Measurements from ENCODE around the gene ANKRD34A.

Gene ANKRD34A

DNA sequence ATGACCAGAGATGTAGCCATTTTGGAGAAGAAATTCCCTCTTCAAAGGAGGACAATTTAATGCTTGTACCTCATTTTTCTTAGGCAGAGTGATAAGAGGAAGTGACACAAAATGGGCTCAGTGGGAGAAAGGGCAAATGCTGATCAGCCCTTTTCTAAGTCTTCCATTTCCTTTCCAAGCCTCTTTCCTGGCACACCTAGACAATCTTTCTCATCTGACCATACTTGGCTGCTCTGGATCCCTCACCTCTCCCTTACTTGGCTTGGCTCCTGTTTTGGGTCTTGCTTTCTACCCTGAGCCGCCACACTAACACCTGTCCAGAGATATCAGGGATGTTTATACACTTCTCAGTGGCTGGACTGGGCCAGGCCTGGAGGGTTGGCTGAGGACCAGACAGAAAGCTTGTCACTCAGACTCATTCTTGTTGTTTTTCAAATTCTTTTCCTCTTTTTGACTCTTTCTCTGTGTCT, 18.9 kb upstream of the ANKRD34A start:
- Mint-ChIP-seq H3K27ac (peak overlapping the region; percentile 89), H3K27me3 (no peaks in the 10 kb centered on the region), H3K36me3 (no peaks in the 10 kb centered on the region), H3K9me3 (no peaks in the 10 kb centered on the region), H3K4me1 (peaks cover 31 to 48% of the 10 kb centered on the region in 2 donors), H3K4me3 (no peak overlapping the region)
- DNase-seq = no peak
- ATAC-seq (replicated peaks) = no peak

- Mint-ChIP-seq H3K27me3 (no peaks in the 10 kb centered on the region), H3K4me1 (peaks cover 22 to 53% of the 10 kb centered on the region in 2 donors), H3K36me3 (peaks cover 0 to 2% of the 10 kb centered on the region in 2 donors), H3K9me3 (no peaks in the 10 kb centered on the region), H3K27ac (peak overlapping the region; percentile 89), H3K4me3 (no peak overlapping the region)
- no peak for ATAC-seq (replicated peaks)
- DNase-seq = no peak
These were observed 17.8 kb upstream of the ANKRD34A start for GRCh38 chr1:145982010-145982723.

DNA sequence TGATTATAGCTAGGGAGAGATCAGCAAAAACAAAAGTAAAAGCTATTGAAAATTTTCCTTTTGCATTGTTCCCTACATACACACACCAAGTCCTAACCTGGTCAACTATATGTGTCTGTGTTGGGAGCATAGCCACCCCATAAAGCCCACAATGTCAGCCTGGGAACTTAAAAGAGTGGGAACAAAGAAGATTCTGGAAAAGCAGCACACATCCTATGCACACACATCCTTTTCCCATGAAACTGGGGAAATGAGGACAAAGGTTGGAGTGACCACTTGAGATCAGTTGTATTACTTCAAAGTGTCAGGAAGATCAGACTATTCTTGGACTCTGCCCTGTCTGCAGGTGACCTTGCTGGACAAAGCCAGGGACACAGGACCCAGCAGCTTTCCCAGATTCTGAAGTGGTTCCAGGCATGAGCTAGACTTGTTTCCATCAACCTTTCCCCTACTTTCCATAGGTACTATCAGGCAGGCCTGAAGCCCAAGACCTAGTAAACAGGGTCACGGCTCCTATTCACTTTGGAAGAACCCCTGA, 16.2 kb upstream of the ANKRD34A start:
- no peak overlapping the region for H3K4me3 Mint-ChIP-seq

DNA sequence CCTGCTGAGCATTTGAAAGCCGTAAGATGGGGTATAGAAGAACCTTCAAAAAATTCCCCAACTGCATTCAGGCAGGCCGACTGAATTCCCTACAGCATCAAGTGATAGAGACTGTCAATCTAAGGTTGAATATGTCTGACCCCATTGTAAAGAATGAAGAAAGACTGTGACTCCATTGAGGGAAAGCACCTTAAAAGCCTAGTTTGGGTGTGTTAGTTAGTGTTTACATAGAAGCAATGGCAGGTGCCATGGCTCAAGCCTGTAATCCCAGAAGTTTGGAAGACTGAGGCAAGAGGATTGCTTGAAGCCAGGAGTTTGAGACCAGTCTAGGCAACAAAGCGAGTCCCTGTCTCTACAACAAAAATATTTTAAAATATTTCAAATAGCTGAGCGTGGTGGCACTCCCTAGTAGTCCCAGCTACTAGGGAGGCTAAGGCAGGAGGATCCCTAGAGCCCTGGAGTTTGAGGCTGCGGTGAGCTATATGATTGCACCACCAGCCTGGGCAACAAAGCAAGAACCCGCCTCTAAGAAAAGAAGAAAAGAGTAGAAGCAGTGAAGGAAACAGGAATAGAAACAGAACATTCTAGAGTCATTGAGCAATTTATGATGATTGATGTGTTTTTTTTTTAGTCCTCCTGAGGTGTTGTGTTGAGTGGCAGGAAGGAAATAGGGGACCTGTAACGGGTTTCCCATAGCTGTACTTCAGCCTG, 15.5 kb upstream of the ANKRD34A start:
- no peaks in the 10 kb centered on the region for H3K27me3 Mint-ChIP-seq
- peaks cover 2 to 5% of the 10 kb centered on the region in 2 donors for H3K36me3 Mint-ChIP-seq
- peaks cover 11 to 44% of the 10 kb centered on the region in 2 donors for H3K4me1 Mint-ChIP-seq
- DNase-seq = no peak
- peak; percentile 19 to 20 for ATAC-seq (replicated peaks)
- H3K27ac Mint-ChIP-seq = no peak overlapping the region
- no peak overlapping the region for H3K4me3 Mint-ChIP-seq
- H3K9me3 Mint-ChIP-seq = no peaks in the 10 kb centered on the region

More for the DNA sequence above, 16.2 kb upstream of the ANKRD34A start:
- no peaks in the 10 kb centered on the region for H3K27me3 Mint-ChIP-seq
- peaks cover 0 to 2% of the 10 kb centered on the region in 2 donors for H3K36me3 Mint-ChIP-seq
- no peak overlapping the region for H3K27ac Mint-ChIP-seq
- peaks cover 13 to 49% of the 10 kb centered on the region in 2 donors for H3K4me1 Mint-ChIP-seq
- DNase-seq (no peak), ATAC-seq (replicated peaks) (no peak)
- no peaks in the 10 kb centered on the region for H3K9me3 Mint-ChIP-seq

- Mint-ChIP-seq H3K4me3 (no peak overlapping the region), H3K9me3 (no peaks in the 10 kb centered on the region), H3K36me3 (peaks cover 3 to 8% of the 10 kb centered on the region in 2 donors), H3K4me1 (peaks cover 10 to 38% of the 10 kb centered on the region in 2 donors), H3K27me3 (no peaks in the 10 kb centered on the region), H3K27ac (no peak overlapping the region)
- ATAC-seq (replicated peaks) (peak; percentile 87), DNase-seq (peak; percentile 92)
These were observed 14.7 kb upstream of the ANKRD34A start for GRCh38 chr1:145978854-145979745.

GRCh38 chr1:145978471-145978853, 14.1 kb upstream of the ANKRD34A start:
- Mint-ChIP-seq H3K9me3 (no peaks in the 10 kb centered on the region), H3K27me3 (no peaks in the 10 kb centered on the region), H3K36me3 (peaks cover 3 to 8% of the 10 kb centered on the region in 2 donors), H3K4me1 (peaks cover 10 to 37% of the 10 kb centered on the region in 2 donors), H3K4me3 (no peak overlapping the region), H3K27ac (no peak overlapping the region)
- DNase-seq (no peak), ATAC-seq (replicated peaks) (peak; percentile 25 to 32)

GRCh38 chr1:145977486-145978470, 13.4 kb upstream of the ANKRD34A start:
- DNase-seq = no peak
- H3K36me3 Mint-ChIP-seq = peaks cover 6 to 8% of the 10 kb centered on the region in 2 donors
- H3K27me3 Mint-ChIP-seq = no peaks in the 10 kb centered on the region
- no peaks in the 10 kb centered on the region for H3K9me3 Mint-ChIP-seq
- H3K4me1 Mint-ChIP-seq = peaks cover 10 to 30% of the 10 kb centered on the region in 2 donors
- H3K27ac Mint-ChIP-seq = no peak overlapping the region
- peak; percentile 21 to 38 for ATAC-seq (replicated peaks)
- H3K4me3 Mint-ChIP-seq = peak overlapping the region; percentile 48 to 66

DNA sequence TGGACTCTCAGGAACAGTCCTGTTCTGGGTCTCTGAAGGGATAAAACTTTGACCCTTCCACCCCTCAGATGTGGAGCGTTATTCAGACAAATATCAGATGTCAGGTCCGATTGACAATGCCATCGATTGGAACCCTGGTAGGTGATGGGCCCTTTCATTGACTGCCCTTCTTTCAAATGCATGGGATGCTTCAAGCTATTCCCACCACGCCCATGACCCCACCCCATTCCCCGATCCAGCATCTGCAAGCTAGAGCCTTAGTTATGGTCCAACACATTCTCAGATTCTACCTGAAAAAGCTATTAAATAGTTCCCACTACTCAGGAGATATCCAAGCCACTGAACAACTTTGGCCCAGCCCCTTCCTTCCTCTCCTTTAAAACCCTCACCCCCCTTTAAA, 12.6 kb upstream of the ANKRD34A start:
- no peaks in the 10 kb centered on the region for H3K27me3 Mint-ChIP-seq
- ATAC-seq (replicated peaks) (no peak), DNase-seq (no peak)
- H3K4me1 Mint-ChIP-seq = peaks cover 10 to 23% of the 10 kb centered on the region in 2 donors
- peak overlapping the region in 1 of 2 donors; percentile 48 for H3K4me3 Mint-ChIP-seq
- peaks cover 6 to 8% of the 10 kb centered on the region in 2 donors for H3K36me3 Mint-ChIP-seq
- no peaks in the 10 kb centered on the region for H3K9me3 Mint-ChIP-seq
- H3K27ac Mint-ChIP-seq = no peak overlapping the region

DNA sequence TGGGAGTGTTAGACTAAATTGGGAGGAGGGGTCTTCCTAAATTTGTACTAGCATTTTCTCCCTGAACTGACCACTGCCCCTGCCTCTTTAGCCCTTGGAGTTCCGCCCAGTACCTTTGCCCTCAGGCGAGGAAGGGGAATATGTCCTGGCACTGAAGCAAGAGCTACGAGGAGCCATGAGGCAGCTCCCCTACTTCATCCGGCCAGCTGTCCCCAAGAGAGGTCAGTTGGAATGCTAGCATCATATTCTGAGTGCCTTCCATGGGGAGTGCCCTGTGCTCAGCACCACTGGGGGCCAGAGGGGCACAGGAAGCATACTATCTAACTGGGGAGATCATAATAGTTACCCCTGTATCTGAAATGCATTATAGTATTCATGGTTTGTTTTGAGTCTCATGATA, 10.8 kb upstream of the ANKRD34A start:
- H3K4me3 Mint-ChIP-seq = no peak overlapping the region

GRCh38 chr1:145974721-145975120, 10.3 kb upstream of the ANKRD34A start:
- ATAC-seq (replicated peaks) = no peak
- no peak for DNase-seq
- no peak overlapping the region for H3K4me3 Mint-ChIP-seq
- H3K4me1 Mint-ChIP-seq = peaks cover 10 to 17% of the 10 kb centered on the region in 2 donors
- H3K27me3 Mint-ChIP-seq = no peaks in the 10 kb centered on the region
- no peaks in the 10 kb centered on the region for H3K9me3 Mint-ChIP-seq
- H3K27ac Mint-ChIP-seq = no peak overlapping the region
- peaks cover 6 to 11% of the 10 kb centered on the region in 2 donors for H3K36me3 Mint-ChIP-seq

More for the DNA sequence above, 10.8 kb upstream of the ANKRD34A start:
- Mint-ChIP-seq H3K36me3 (peaks cover 6 to 11% of the 10 kb centered on the region in 2 donors), H3K27ac (peak overlapping the region; percentile 21), H3K4me1 (peaks cover 10 to 17% of the 10 kb centered on the region in 2 donors), H3K9me3 (no peaks in the 10 kb centered on the region), H3K27me3 (no peaks in the 10 kb centered on the region)
- no peak for DNase-seq
- no peak for ATAC-seq (replicated peaks)

GRCh38 chr1:145972580-145972979, 8.2 kb upstream of the ANKRD34A start:
- H3K4me1 Mint-ChIP-seq = peaks cover 10 to 11% of the 10 kb centered on the region in 2 donors
- H3K27me3 Mint-ChIP-seq = no peaks in the 10 kb centered on the region
- no peaks in the 10 kb centered on the region for H3K9me3 Mint-ChIP-seq
- peaks cover 7 to 16% of the 10 kb centered on the region in 2 donors for H3K36me3 Mint-ChIP-seq
- no peak for ATAC-seq (replicated peaks)
- H3K4me3 Mint-ChIP-seq = no peak overlapping the region
- no peak for DNase-seq
- no peak overlapping the region for H3K27ac Mint-ChIP-seq

GRCh38 chr1:145967288-145967687, 2.9 kb upstream of the ANKRD34A start:
- H3K9me3 Mint-ChIP-seq = no peaks in the 10 kb centered on the region
- H3K27ac Mint-ChIP-seq = no peak overlapping the region
- peaks cover 20 to 26% of the 10 kb centered on the region in 2 donors for H3K4me1 Mint-ChIP-seq
- no peak overlapping the region for H3K4me3 Mint-ChIP-seq
- DNase-seq = no peak
- peaks cover 9 to 13% of the 10 kb centered on the region in 2 donors for H3K36me3 Mint-ChIP-seq
- no peaks in the 10 kb centered on the region for H3K27me3 Mint-ChIP-seq
- no peak for ATAC-seq (replicated peaks)

Data from stimulated activated naive B cell treated with anti-CD40 and anti-IgM and Interleukin-4, amounts not matched to agents 10 μg/mL and 1 μg/mL and 100 μg/mL, for 72 hours (primary cell).